AG09309 (cell line): Measurements from ENCODE around the gene GTF2F2.

Experiments used
- DNase-seq: peaks from one replicate; pipeline ENCODE4 v3.0.0-alpha.2; 2010; ENCODE audit warnings: low read depth
- H3K4me3 ChIP-seq: 2 replicates; pipeline ENCODE4 v1.5.1; 2011; ENCODE audit warnings: mild to moderate bottlenecking, low read depth, low read length, moderate library complexity; ENCODE audit not compliant: control insufficient read depth
- CTCF ChIP-seq: IDR thresholded peaks from 2 replicates; pipeline ENCODE4 v1.5.1; 2011; ENCODE audit warnings: mild to moderate bottlenecking, low read depth, low read length, inconsistent platforms; ENCODE audit not compliant: insufficient read depth, control insufficient read depth; ENCODE audit errors: missing control alignments

The GTF2F2 gene

GRCh38 chr13:45138282-45138681 lies 18.0 kb downstream of the GTF2F2 start:
- DNase-seq: no peak
- no peak overlapping the region for H3K4me3 ChIP-seq
- no peak for TF ChIP-seq CTCF

GRCh38 chr13:45141369-45141768 lies 21.1 kb downstream of the GTF2F2 start:
- no peak for TF ChIP-seq CTCF
- DNase-seq: no peak
- H3K4me3 ChIP-seq: no peak overlapping the region

- TF ChIP-seq CTCF: no peak
- no peak for DNase-seq
- no peak overlapping the region for H3K4me3 ChIP-seq
These were observed 22.4 kb downstream of the GTF2F2 start for GRCh38 chr13:45142440-45143345.

GRCh38 chr13:45143346-45143751 lies 23.0 kb downstream of the GTF2F2 start:
- no peak for DNase-seq
- TF ChIP-seq CTCF: no peak
- H3K4me3 ChIP-seq: no peak overlapping the region

GRCh38 chr13:45149964-45150363 lies 29.7 kb downstream of the GTF2F2 start:
- H3K4me3 ChIP-seq: no peak overlapping the region
- DNase-seq: no peak
- no peak for TF ChIP-seq CTCF

- no peak for TF ChIP-seq CTCF
- no peak for DNase-seq
- H3K4me3 ChIP-seq: no peak overlapping the region
These were observed 36.5 kb downstream of the GTF2F2 start for GRCh38 chr13:45156565-45157361.
